HEK293 (cell line): ENCODE measurements around the gene LAMB2.

Source experiments
- CTCF ChIA-PET: fragments of 350-600 bp; formaldehyde crosslinking; extraction: SDS; loops from one replicate; lab custom pipeline; 2021; ENCODE audit warnings: antibody characterized with exemption; lab: Yijun Ruan, JAX
- POLR2A ChIA-PET: fragments of 300-600 bp; formaldehyde crosslinking; extraction: SDS; loops from one replicate; lab custom pipeline; 2020; ENCODE audit warnings: antibody characterized with exemption, inconsistent platforms; lab: Yijun Ruan, JAX
- H3K27ac ChIP-seq: fragments of 200-500 bp; sonication (Bioruptor generic); 2 replicates; pipeline ENCODE4 v1.5.1; 2014; ENCODE audit warnings: low read depth, low read length, control low read depth, inconsistent platforms; ENCODE audit errors: extremely low read depth
- H3K36me3 ChIP-seq, 2 experiments: fragments of 200-500 bp in 1 of 2; sonication (Bioruptor generic) in 1 of 2; 1 replicate in 1 of 2; 2 replicates in 1 of 2; pipeline ENCODE4 v1.5.1; 2014 to 2017; ENCODE audit warnings: inconsistent platforms in 2 of 2, low read length in 2 of 2; ENCODE audit not compliant: control insufficient read depth in 2 of 2, insufficient read depth in 1 of 2
- H3K4me1 ChIP-seq: fragments of 200-500 bp; sonication (Bioruptor generic); 2 replicates; pipeline ENCODE4 v1.5.1; 2014; ENCODE audit warnings: mild to moderate bottlenecking, low read length, inconsistent platforms; ENCODE audit not compliant: control insufficient read depth, insufficient read depth
- H3K4me3 ChIP-seq: 2 replicates; pipeline ENCODE4 v1.5.1; 2011; ENCODE audit warnings: low read depth, mild to moderate bottlenecking, control low read depth, low read length, moderate library complexity
- H3K9me3 ChIP-seq: fragments of 200-500 bp; sonication (Bioruptor generic); 2 replicates; pipeline ENCODE4 v1.5.1; 2014; ENCODE audit warnings: low read depth, low read length, inconsistent platforms; ENCODE audit not compliant: control insufficient read depth, insufficient read depth
- BCL11A ChIP-seq: fragments of 450-650 bp; formaldehyde crosslinking; IDR thresholded peaks from 2 replicates; pipeline ENCODE4 v1.5.1; 2016; ENCODE audit warnings: low read depth, missing biosample characterization, missing genetic modification characterization
- BCL11B ChIP-seq: fragments of 450-650 bp; formaldehyde crosslinking; IDR thresholded peaks from 2 replicates; pipeline ENCODE4 v1.5.1; 2016; ENCODE audit warnings: low read depth, missing biosample characterization, missing genetic modification characterization
- GLIS1 ChIP-seq: fragments of 450-650 bp; formaldehyde crosslinking; IDR thresholded peaks from 2 replicates; pipeline ENCODE4 v1.5.1; 2016; ENCODE audit warnings: missing biosample characterization, missing genetic modification characterization
- ZEB2 ChIP-seq: fragments of 450-650 bp; formaldehyde crosslinking; IDR thresholded peaks from 2 replicates; pipeline ENCODE4 v1.5.1; 2016; ENCODE audit warnings: missing biosample characterization, missing genetic modification characterization
- ZNF174 ChIP-seq: fragments of 450-650 bp; formaldehyde crosslinking; IDR thresholded peaks from 2 replicates; pipeline ENCODE4 v1.5.0; 2017; ENCODE audit warnings: missing biosample characterization, mild to moderate bottlenecking, missing genetic modification characterization
- ZNF302 ChIP-seq: fragments of 450-650 bp; formaldehyde crosslinking; IDR thresholded peaks from 2 replicates; pipeline ENCODE4 v1.5.1; 2016; ENCODE audit warnings: missing biosample characterization, missing genetic modification characterization, low read depth
- ZNF354C ChIP-seq: fragments of 450-650 bp; formaldehyde crosslinking; IDR thresholded peaks from 2 replicates; pipeline ENCODE4 v1.5.1; 2016; ENCODE audit warnings: missing biosample characterization, missing genetic modification characterization, low read depth, borderline replicate concordance
- ZNF48 ChIP-seq: fragments of 450-650 bp; formaldehyde crosslinking; IDR thresholded peaks from 2 replicates; pipeline ENCODE4 v1.5.1; 2016; ENCODE audit warnings: missing biosample characterization, missing genetic modification characterization
- ZNF530 ChIP-seq: fragments of 450-650 bp; formaldehyde crosslinking; IDR thresholded peaks from 2 replicates; pipeline ENCODE4 v1.5.1; 2016; ENCODE audit warnings: low read depth, missing biosample characterization, missing genetic modification characterization
- ZNF544 ChIP-seq: fragments of 450-650 bp; formaldehyde crosslinking; IDR thresholded peaks from 2 replicates; pipeline ENCODE4 v1.5.0; 2017; ENCODE audit warnings: missing biosample characterization, missing genetic modification characterization
- ZNF624 ChIP-seq: fragments of 450-650 bp; formaldehyde crosslinking; IDR thresholded peaks from 2 replicates; pipeline ENCODE4 v1.5.1; 2017; ENCODE audit warnings: missing biosample characterization, missing genetic modification characterization
- ZNF629 ChIP-seq: fragments of 450-650 bp; formaldehyde crosslinking; IDR thresholded peaks from 2 replicates; pipeline ENCODE4 v1.5.1; 2017; ENCODE audit warnings: missing biosample characterization, missing genetic modification characterization
- ZNF768 ChIP-seq: fragments of 450-650 bp; formaldehyde crosslinking; IDR thresholded peaks from 2 replicates; pipeline ENCODE4 v1.5.1; 2018; ENCODE audit warnings: missing biosample characterization, mild to moderate bottlenecking, missing genetic modification characterization
- TF ChIP-seq, protein P1 (sequence below): fragments of 450-650 bp; formaldehyde crosslinking; IDR thresholded peaks from 2 replicates; pipeline ENCODE4 v1.5.1; 2016; ENCODE audit warnings: missing biosample characterization, missing genetic modification characterization
- TF ChIP-seq, protein P2 (sequence below): fragments of 450-650 bp; formaldehyde crosslinking; IDR thresholded peaks from 2 replicates; pipeline ENCODE4 v1.5.1; 2016; ENCODE audit warnings: missing biosample characterization, missing genetic modification characterization, low read depth
- TF ChIP-seq, protein P3 (sequence below): fragments of 450-650 bp; formaldehyde crosslinking; conservative IDR thresholded peaks from 2 replicates; pipeline ENCODE4 v1.5.1; 2016; ENCODE audit warnings: low read depth, missing biosample characterization, missing genetic modification characterization
- TF ChIP-seq, protein P4 (sequence below): fragments of 450-650 bp; formaldehyde crosslinking; IDR thresholded peaks from 2 replicates; pipeline ENCODE4 v1.5.1; 2016; ENCODE audit warnings: missing biosample characterization, missing genetic modification characterization
- TF ChIP-seq, protein P5 (sequence below): fragments of 450-650 bp; formaldehyde crosslinking; IDR thresholded peaks from 2 replicates; pipeline ENCODE4 v1.5.1; 2016; ENCODE audit warnings: missing biosample characterization, missing genetic modification characterization

Gene LAMB2

DNA sequence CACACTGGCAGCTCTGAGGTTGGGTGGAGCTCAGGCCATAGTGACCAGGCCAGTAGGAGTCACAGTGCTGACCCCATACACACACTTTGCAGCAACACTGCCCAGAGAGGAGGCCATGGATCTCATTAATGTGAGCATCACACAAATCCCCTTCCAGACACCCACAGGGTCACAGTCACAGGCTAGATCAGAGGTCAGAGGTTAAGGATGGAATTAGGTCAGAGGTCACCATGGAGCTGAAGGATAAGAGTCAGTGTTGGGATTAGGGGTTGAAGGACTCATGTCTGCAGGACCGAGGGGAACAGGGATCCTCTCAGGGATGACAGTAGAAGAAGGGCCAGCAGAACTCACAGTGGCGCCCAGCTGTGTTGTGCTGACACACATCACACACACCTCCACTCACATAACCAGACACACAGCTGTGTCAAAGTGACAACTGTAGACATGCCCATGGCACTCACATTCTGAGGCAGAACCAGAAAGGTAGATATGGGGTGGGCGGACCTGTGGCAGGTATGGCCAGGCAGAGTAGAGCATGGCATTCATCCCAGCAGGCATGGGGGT is 20.6 kb upstream of the LAMB2 start:
- H3K4me3 ChIP-seq, result no peak overlapping the region
- 0 out of 2 replicates have a peak, but pooled peaks have one; percentile 71 for TF ChIP-seq BCL11A (tag by site-specific recombination)
- TF ChIP-seq BCL11B (tag by site-specific recombination), result peak; percentile 80
- TF ChIP-seq, protein P1, sequence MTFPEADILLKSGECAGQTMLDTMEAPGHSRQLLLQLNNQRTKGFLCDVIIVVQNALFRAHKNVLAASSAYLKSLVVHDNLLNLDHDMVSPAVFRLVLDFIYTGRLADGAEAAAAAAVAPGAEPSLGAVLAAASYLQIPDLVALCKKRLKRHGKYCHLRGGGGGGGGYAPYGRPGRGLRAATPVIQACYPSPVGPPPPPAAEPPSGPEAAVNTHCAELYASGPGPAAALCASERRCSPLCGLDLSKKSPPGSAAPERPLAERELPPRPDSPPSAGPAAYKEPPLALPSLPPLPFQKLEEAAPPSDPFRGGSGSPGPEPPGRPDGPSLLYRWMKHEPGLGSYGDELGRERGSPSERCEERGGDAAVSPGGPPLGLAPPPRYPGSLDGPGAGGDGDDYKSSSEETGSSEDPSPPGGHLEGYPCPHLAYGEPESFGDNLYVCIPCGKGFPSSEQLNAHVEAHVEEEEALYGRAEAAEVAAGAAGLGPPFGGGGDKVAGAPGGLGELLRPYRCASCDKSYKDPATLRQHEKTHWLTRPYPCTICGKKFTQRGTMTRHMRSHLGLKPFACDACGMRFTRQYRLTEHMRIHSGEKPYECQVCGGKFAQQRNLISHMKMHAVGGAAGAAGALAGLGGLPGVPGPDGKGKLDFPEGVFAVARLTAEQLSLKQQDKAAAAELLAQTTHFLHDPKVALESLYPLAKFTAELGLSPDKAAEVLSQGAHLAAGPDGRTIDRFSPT (tag by site-specific recombination), result no peak
- no peak for TF ChIP-seq ZNF174
- no peak for TF ChIP-seq ZNF544 (tag by site-specific recombination)
- no peak for TF ChIP-seq ZNF48 (tag by site-specific recombination)
- TF ChIP-seq, all 188 proteins: peak for 2
- ChIA-PET POLR2A (interaction anchor here (0.6 kb wide), 1 partner anchor 20 kb away, joined by 7 read pairs; no protein-coding TSS in a partner anchor), CTCF (interaction anchor here (0.5 to 1.6 kb wide), 2 partner anchors 18 to 359 kb away, joined by 4 to 6 read pairs; partner anchors contain the start of gene KLHDC8B)
- H3K36me3 ChIP-seq, result no peaks in the 10 kb centered on the region
- H3K27ac ChIP-seq, result no peak overlapping the region
- no peaks in the 10 kb centered on the region for H3K4me1 ChIP-seq
- H3K9me3 ChIP-seq, result no peaks in the 10 kb centered on the region

DNA sequence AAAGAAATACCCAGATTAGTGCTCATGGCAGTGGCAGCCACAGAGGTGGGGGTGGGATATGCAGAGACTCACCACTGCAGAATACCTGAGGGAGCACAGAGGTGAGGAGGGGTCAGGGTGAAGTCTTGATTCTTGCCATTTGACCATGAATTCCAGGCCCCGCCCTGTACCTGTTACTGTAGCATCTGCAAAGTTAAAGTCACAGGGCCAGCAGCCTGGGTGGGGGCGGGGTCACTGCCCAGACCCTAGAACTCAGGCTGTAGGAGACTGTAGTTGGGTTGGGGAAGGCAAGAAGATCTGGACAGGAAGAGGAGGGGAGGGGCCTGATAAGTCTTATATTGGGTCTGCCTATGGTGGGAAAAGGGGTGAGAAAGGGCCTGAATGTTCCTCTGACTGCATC is 18.8 kb upstream of the LAMB2 start:
- no peak overlapping the region for H3K27ac ChIP-seq
- ChIA-PET CTCF (interaction anchor here (0.8 kb wide), 1 partner anchor 19 kb away, joined by 3 read pairs; the partner anchor contains the start of gene KLHDC8B), POLR2A (interaction anchor here (0.6 to 0.7 kb wide), 2 partner anchors 19 to 1215 kb away, joined by 3 read pairs; no protein-coding TSS in a partner anchor)
- H3K4me3 ChIP-seq, result no peak overlapping the region
- TF ChIP-seq ZNF624 (tag by site-specific recombination) (no peak), ZNF354C (tag by site-specific recombination) (no peak), ZNF530 (tag by site-specific recombination) (no peak), BCL11A (tag by site-specific recombination) (no peak), ZNF302 (no peak), ZNF768 (tag by site-specific recombination) (no peak), ZEB2 (tag by site-specific recombination) (no peak), ZNF629 (no peak), GLIS1 (tag by site-specific recombination) (no peak)
- TF ChIP-seq, protein P2, sequence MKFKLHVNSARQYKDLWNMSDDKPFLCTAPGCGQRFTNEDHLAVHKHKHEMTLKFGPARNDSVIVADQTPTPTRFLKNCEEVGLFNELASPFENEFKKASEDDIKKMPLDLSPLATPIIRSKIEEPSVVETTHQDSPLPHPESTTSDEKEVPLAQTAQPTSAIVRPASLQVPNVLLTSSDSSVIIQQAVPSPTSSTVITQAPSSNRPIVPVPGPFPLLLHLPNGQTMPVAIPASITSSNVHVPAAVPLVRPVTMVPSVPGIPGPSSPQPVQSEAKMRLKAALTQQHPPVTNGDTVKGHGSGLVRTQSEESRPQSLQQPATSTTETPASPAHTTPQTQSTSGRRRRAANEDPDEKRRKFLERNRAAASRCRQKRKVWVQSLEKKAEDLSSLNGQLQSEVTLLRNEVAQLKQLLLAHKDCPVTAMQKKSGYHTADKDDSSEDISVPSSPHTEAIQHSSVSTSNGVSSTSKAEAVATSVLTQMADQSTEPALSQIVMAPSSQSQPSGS (tag by site-specific recombination), result no peak
- TF ChIP-seq, protein P3, sequence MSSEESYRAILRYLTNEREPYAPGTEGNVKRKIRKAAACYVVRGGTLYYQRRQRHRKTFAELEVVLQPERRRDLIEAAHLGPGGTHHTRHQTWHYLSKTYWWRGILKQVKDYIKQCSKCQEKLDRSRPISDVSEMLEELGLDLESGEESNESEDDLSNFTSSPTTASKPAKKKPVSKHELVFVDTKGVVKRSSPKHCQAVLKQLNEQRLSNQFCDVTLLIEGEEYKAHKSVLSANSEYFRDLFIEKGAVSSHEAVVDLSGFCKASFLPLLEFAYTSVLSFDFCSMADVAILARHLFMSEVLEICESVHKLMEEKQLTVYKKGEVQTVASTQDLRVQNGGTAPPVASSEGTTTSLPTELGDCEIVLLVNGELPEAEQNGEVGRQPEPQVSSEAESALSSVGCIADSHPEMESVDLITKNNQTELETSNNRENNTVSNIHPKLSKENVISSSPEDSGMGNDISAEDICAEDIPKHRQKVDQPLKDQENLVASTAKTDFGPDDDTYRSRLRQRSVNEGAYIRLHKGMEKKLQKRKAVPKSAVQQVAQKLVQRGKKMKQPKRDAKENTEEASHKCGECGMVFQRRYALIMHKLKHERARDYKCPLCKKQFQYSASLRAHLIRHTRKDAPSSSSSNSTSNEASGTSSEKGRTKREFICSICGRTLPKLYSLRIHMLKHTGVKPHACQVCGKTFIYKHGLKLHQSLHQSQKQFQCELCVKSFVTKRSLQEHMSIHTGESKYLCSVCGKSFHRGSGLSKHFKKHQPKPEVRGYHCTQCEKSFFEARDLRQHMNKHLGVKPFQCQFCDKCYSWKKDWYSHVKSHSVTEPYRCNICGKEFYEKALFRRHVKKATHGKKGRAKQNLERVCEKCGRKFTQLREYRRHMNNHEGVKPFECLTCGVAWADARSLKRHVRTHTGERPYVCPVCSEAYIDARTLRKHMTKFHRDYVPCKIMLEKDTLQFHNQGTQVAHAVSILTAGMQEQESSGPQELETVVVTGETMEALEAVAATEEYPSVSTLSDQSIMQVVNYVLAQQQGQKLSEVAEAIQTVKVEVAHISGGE (tag by site-specific recombination), result no peak
- TF ChIP-seq, protein P4, sequence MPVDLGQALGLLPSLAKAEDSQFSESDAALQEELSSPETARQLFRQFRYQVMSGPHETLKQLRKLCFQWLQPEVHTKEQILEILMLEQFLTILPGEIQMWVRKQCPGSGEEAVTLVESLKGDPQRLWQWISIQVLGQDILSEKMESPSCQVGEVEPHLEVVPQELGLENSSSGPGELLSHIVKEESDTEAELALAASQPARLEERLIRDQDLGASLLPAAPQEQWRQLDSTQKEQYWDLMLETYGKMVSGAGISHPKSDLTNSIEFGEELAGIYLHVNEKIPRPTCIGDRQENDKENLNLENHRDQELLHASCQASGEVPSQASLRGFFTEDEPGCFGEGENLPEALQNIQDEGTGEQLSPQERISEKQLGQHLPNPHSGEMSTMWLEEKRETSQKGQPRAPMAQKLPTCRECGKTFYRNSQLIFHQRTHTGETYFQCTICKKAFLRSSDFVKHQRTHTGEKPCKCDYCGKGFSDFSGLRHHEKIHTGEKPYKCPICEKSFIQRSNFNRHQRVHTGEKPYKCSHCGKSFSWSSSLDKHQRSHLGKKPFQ (tag by site-specific recombination), result no peak
- TF ChIP-seq, protein P5, sequence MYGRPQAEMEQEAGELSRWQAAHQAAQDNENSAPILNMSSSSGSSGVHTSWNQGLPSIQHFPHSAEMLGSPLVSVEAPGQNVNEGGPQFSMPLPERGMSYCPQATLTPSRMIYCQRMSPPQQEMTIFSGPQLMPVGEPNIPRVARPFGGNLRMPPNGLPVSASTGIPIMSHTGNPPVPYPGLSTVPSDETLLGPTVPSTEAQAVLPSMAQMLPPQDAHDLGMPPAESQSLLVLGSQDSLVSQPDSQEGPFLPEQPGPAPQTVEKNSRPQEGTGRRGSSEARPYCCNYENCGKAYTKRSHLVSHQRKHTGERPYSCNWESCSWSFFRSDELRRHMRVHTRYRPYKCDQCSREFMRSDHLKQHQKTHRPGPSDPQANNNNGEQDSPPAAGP (tag by site-specific recombination), result no peak
- TF ChIP-seq, protein P1 (tag by site-specific recombination), result no peak
- H3K9me3 ChIP-seq, result no peaks in the 10 kb centered on the region
- no peaks in the 10 kb centered on the region for H3K36me3 ChIP-seq
- H3K4me1 ChIP-seq, result no peaks in the 10 kb centered on the region
